Nucleus accumbens (tissue), 56 donors: ENCODE results near the gene IRX4.
A peak's percentile ranks its signal among the peaks of the same experiment; 100 is the strongest.

Source experiments
- DNase-seq, 56 donors: peaks; one replicate each; lab custom pipeline; 2025; lab: John Stamatoyannopoulos, UW

The IRX4 gene

GRCh38 chr5:1882337-1883119 is at the start of gene IRX4:
Gene IRX4, minus strand, starts transcription at chr5:1882925. Its CDS starts 278 bp downstream, at chr5:1882647.
- DNase-seq: no peak

GRCh38 chr5:1931604-1932231 is 49.0 kb upstream of the IRX4 start:
- peak in 22 of 56 donors; percentile 7 to 53 (median 36) for DNase-seq

- DNase-seq: peak in 25 of 56 donors; percentile 3 to 77 (median 41)
These were observed 48.3 kb upstream of the IRX4 start for GRCh38 chr5:1930880-1931603.

GRCh38 chr5:1930501-1930879 is 47.8 kb upstream of the IRX4 start:
- DNase-seq: peak in 1 of 56 donors; percentile 77

- no peak for DNase-seq
These were observed 46.6 kb upstream of the IRX4 start for GRCh38 chr5:1929108-1929991.

DNA sequence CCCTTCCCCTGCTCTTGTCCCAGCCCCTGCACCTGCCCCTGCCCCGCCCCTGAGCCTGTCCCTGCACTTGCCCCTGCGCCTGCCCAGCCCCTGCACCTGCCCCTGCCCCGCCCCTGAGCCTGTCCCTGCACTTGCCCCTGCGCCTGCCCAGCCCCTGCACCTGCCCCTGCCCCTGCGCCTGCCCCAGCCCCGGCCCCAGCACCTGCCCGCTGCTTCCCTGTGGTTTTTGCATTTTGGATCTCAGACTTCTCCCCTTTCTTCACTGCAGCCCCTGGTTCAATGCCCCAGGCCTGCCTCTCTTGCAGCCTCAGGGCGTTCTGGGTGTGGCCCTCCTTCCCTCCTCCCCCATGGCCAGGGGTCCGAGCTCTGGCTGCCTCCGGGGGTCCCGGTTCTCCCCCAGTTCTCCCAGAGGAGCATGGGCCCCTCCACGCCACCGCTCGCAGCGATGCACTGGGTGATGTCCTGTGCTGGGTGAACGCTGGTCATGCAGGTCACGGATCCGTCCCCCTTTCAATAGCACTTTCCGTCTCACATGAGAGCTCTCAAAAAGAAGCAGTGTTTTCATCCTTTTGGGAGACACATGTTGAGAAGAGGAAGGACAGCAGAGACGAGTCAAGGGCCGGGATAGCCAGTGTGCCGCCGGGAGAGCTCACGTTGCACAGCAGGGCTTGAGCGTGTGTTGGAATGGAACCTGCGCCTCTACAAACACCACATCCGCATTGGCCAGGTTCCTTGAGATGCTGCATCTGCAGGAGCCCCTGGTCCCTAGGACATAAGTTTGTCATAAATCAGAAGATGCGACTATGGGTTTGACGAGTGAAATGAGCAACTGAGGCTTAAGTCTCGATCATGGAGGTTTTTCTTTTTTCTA is 44.0 kb upstream of the IRX4 start:
- DNase-seq: no peak

GRCh38 chr5:1926071-1926440 is 43.3 kb upstream of the IRX4 start:
- DNase-seq: no peak

GRCh38 chr5:1925111-1926070 is 42.7 kb upstream of the IRX4 start:
- DNase-seq: no peak

GRCh38 chr5:1923766-1924165 is 41.0 kb upstream of the IRX4 start:
- DNase-seq: no peak

GRCh38 chr5:1923341-1923740 is 40.6 kb upstream of the IRX4 start:
- DNase-seq: no peak

DNA sequence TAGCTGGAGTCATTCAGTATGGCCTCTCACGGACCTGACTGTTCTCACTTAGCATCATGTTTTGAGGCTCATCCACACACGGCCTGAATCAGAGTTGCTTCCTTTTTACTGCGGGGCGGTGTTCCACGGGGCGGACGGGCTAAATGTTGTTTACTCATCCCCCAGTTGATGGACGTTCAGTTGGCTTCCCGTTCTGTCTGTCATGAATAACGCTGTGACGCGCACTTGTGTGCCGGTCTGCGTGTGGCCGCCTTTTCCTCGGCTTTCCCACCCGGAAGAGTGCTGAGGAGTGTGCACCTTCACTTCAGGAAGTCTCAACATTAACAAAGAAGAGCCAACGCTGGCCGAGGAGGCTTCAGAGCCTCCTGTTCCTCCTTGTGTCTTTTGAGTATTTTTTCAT is 39.0 kb upstream of the IRX4 start:
- DNase-seq: no peak

DNA sequence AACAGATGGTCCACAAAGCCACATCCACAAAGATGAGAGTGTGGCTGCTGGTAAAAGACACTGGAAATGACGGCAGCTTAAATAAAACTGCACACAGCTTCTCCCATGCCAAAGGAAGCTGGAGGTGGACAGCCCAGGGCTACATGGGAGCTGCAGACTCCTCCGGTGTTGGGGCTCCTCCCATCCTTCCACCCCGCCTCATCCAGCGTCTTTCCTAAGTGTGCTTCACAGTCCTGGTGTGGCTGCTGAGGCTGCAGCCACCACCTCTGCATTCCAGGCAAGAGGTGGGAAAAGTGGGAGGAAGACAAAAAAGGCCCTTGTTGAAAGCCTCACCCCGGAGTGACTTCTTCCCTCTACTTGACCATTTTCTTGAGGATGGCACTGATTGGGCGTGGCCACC is 37.0 kb upstream of the IRX4 start:
- DNase-seq: no peak

DNA sequence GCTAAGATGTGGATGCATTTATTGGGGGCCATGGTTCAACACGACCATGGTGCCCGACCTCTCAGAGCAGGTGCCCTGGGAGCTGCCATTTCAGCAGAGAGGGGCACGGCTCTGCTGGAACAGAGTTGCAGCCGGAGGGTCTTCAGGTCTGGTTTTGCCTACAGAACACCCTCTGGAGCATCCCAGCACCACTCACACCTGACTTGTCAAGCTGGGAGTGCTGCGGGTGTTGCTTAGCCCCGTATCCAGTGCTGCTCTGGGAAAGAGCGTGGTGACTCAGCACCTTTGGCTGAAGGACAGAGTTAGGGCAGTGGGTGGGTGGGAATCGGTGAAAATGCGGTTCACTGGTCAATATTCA is 36.5 kb upstream of the IRX4 start:
- DNase-seq: no peak

DNA sequence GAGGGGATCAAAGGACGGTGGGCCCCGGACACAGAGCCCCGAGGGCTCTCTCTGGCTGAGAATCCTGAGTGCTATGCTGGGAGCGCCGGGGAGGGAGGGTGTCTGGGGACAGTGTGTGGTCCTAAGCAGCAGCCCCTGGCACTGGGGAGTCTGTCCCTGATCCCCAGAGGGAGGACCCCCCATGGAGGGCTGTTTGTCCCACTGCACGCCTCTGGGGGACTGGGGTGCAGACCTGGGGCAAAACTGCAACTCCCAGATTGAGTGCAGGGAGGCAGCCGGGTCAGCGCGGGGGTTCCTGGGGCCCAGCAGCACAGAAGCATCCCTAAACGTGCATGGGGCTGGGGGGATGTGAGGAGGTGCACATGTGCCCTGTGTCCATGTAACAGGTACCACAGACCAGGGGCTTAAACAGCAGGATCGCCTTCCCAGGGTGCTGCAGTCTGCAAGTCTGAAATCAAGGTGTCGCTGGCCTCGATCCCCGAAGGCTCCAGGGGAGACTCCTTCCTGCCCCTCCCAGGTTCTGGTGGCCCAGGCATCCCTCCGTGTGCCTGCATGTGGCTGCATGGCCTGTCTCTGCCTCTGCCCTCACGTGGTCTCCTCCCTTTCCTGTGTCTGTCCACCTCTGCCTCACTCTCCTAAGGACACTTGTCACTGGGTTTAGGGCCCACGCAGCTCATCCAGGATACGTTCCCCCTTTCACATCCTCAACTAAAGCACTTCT is 35.9 kb upstream of the IRX4 start:
- DNase-seq: no peak

GRCh38 chr5:1917830-1918487 is 35.2 kb upstream of the IRX4 start:
- DNase-seq: no peak

- DNase-seq: no peak
These were observed 33.6 kb upstream of the IRX4 start for GRCh38 chr5:1916041-1917001.
